ENCODE results near the gene PRDX5.

The PRDX5 gene

GRCh38 chr11:64362339-64362738 is 44.4 kb downstream of the PRDX5 start:
- DNase-seq (ENCODE audit: low spot score), result no peak

DNA sequence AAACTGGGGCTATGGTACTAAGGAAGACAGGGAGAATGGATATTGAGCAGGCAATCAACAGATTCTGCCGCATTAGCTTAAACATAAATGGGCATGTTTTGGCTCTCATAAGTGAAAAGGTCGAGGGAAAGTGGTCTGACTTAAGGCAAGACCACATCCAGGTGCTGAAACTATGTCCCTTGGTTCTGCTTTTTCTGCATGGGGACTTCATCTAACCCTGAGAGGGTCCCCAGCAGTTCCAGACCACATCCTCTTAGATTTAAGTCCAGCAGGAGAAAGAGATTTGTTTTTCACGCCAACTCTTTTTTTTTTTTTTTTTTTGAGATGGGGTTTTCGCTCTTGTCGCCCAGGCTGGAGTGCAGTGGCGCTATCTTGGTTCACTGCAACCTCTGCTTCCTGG is 46.5 kb downstream of the PRDX5 start:
- no peak for DNase-seq (ENCODE audit: low spot score)

GRCh38 chr11:64364911-64365310 is 47.0 kb downstream of the PRDX5 start:
- no peak for DNase-seq (ENCODE audit: low spot score)

DNA sequence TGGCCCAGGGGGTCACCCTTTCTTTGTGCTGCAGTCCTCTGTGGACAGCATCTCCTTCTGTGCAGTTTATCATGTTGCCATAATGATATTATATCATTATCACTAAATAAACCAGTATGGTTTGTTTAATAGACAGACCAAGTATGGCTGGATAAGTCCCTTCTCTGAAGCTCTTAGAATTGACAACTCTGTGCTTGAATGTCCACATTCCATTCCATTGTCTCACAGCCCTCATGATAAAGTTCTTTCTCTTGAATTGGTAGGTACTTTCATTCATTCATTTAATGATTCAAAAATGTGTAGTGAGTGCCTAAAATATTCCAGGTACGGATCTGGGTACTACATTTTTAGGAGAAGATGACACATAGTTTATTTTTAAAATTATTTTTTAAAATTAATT is 48.8 kb downstream of the PRDX5 start:
- peak; percentile 56 for DNase-seq (ENCODE audit: low spot score)

- no peak for DNase-seq (ENCODE audit: low spot score)
Measured at GRCh38 chr11:64367931-64368672, 50.2 kb downstream of the PRDX5 start.

DNA sequence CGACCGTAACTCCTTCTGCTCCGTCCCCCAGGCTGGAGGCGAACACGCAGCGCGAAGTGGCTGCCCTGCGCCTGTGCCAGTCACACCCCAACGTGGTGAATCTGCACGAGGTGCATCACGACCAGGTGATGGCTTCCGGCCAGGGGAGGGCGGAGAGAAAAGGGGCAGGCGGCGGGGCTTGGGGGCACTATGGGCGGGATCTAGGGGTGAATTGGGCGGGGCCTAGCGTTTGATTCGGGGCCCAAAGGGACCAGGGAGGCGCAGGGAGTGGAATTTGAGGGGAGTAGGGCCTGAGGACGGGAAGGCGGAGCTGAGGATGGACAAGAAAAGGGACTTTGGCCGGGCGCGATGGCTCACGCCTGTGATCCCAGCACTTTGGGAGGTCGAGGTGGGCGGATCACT is 50.8 kb downstream of the PRDX5 start:
- DNase-seq (ENCODE audit: low spot score), result no peak

- no peak for DNase-seq (ENCODE audit: low spot score)
Measured at GRCh38 chr11:64369440-64370421, 51.8 kb downstream of the PRDX5 start.

DNA sequence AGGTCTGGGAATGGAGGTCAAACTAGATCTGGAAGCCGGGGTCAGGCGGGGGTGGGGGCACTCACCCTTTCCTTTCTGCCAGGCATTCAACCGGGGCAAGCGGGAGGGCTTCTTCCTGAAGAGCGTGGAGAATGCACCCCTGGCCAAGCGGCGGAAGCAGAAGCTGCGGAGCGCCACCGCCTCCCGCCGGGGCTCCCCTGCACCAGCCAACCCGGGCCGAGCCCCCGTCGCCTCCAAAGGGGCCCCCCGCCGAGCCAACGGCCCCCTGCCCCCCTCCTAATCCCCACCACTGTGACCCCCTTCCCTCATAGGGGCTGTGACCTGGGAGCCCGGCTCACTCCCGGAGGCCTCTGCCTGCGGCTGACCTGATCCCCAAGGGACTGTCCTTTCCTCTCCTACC is 53.3 kb downstream of the PRDX5 start:
- DNase-seq (ENCODE audit: low spot score), result no peak

Measured in AG08396 (cell line).